Measurements from ENCODE around the gene DDX4. TPM values are rescaled to one million over a fixed set of nuclear protein-coding genes. Genes with fewer than 3 reads are reported as not detected.
A peak's percentile ranks its signal among the peaks of the same experiment; 100 is the strongest.

Gene DDX4
- total RNA-seq, 1 experiment from 2014 or later: not detected

DNA sequence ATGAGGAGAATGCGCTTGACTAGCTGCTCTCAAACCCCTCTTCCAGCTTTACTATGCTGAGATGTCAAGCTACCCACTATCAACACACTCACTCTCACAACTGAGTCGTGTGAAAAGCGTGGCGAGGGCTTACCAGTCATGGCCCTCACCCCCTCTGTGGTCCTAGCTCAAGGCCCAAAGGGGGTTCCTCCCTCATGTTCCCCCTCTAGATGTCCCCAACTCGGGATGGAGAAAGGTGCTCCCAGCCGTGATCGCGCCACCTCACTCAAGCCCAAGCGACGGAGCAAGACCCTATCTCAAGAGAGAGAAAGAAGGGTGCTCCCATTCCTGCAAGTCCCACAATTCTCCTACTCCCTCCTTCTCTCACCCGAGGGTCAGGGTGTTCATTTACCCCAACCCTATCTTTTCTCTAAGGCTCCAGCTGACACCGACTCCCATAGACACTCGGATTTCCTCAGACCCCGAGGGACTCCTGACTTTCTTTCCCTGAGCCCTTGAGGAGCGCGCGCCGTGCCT lies 26.3 kb upstream of the DDX4 start:
- Histone ChIP-seq H3K27ac (ENCODE audit: low read length) (no peak overlapping the region), H3K4me3 (ENCODE audit: low read length) (peak overlapping the region; percentile 86), H3K4me1 (ENCODE audit: insufficient read depth, low read length) (peaks cover 23% of the 10 kb centered on the region), H2AFZ (ENCODE audit: low read length) (peak overlapping the region; percentile 87), H3K9me3 (ENCODE audit: low read length) (no peaks in the 10 kb centered on the region), H3K9ac (ENCODE audit: low read length) (peak overlapping the region; percentile 77), H4K20me1 (ENCODE audit: low read length) (no peaks in the 10 kb centered on the region), H3K27me3 (ENCODE audit: low read length) (no peaks in the 10 kb centered on the region), H3K4me2 (ENCODE audit: low read length) (peak overlapping the region; percentile 91), H3K79me2 (ENCODE audit: low read length) (peaks cover 9% of the 10 kb centered on the region; the same call in 1 of the 2 replicates), H3K36me3 (ENCODE audit: low read depth, low read length) (no peaks in the 10 kb centered on the region), H3K9me2 (replicated peaks; ENCODE audit: low read length) (no peaks in the 10 kb centered on the region), H3F3A (ENCODE audit: low read length, unreplicated experiment) (no peaks in the 10 kb centered on the region)
- POLR2A ChIA-PET (ENCODE audit: unreplicated experiment): no interaction called here
- ATAC-seq (no peak), DNase-seq (no peak)
- CTCF ChIA-PET: no interaction called here
- intact Hi-C loops (cut with micrococcal nuclease): loop anchor here (5.0 kb wide), 1 partner anchor 211 kb away; no protein-coding TSS in a partner anchor
- TSS peak; percentile 64 for BruUV-seq (replicated peaks)
- TF ChIP-seq, protein P1, sequence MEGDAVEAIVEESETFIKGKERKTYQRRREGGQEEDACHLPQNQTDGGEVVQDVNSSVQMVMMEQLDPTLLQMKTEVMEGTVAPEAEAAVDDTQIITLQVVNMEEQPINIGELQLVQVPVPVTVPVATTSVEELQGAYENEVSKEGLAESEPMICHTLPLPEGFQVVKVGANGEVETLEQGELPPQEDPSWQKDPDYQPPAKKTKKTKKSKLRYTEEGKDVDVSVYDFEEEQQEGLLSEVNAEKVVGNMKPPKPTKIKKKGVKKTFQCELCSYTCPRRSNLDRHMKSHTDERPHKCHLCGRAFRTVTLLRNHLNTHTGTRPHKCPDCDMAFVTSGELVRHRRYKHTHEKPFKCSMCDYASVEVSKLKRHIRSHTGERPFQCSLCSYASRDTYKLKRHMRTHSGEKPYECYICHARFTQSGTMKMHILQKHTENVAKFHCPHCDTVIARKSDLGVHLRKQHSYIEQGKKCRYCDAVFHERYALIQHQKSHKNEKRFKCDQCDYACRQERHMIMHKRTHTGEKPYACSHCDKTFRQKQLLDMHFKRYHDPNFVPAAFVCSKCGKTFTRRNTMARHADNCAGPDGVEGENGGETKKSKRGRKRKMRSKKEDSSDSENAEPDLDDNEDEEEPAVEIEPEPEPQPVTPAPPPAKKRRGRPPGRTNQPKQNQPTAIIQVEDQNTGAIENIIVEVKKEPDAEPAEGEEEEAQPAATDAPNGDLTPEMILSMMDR (conservative IDR thresholded peaks at IDR 0.05; ENCODE audit: low read depth, low read length): no peak
- TF ChIP-seq EZH2 (IDR thresholded peaks at IDR 0.05; ENCODE audit: low read length, unreplicated experiment) (no peak), EZH2phosphoT487 (IDR thresholded peaks at IDR 0.05; ENCODE audit: borderline replicate concordance, low read length) (no peak)

DNA sequence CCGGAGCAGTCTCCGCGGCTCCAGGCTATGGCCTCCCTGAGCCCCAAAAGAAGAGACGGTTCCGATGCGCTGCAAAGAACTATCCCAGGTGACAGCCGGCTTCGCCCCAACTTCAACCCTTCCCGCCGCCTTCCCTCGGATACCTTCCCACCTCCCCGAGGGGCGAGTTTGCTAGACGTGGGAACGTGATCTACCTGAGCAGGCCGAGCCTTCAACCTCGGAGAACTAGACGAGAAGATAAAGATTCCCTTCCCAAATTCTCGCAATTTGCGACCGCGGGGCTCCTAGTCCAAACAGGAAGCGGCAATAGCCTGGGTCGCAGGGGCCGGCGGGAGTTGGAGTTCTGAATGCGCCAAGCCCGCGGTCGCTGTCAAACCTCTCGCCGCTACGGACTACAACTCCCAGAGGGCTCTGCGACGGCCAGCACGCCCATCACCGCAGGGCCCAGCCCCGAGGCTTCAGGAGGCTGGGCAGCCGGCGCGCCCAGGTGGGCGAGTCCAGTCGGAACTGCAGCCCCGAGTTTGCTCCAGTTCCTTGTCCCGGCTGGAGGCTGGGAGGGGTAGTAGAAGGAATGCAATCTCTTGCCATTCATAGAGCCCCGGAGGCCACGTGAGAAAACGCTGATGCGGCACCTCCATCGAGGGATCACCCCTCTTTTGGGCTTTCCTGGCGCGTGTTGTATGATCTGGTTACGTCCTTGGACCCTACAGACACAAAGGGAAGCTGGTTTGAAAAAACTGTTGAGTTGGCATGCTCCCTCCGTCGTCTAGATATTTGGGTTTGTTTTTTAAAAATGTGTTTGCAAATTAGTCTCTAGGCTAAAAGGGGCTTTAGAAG lies 25.6 kb upstream of the DDX4 start, which contains the start of gene SLC38A9:
TSS of gene SLC38A9 (minus strand) at position 302 of the 837 bp plus-strand sequence. CDS start 14,366 bp downstream, outside the sequence.
- DNase-seq: peak; percentile 85
- ChIA-PET POLR2A (ENCODE audit: unreplicated experiment) (no interaction called here), CTCF (no interaction called here)
- no peak within 1 kb of the TSS for H3K27ac ChIP-seq (ENCODE audit: low read length)
- H3K79me2 ChIP-seq (ENCODE audit: low read length): peaks cover 9% of the 10 kb centered on the region; the same call in 1 of the 2 replicates
- peak within 1 kb of the TSS; percentile 77 for H3K9ac ChIP-seq (ENCODE audit: low read length)
- TSS peak; percentile 93 for BruUV-seq (replicated peaks)
- peak within 1 kb of the TSS; percentile 86 for H3K4me3 ChIP-seq (ENCODE audit: low read length)
- TF ChIP-seq, protein P1 (conservative IDR thresholded peaks at IDR 0.05; ENCODE audit: low read depth, low read length): no peak
- TF ChIP-seq EZH2 (IDR thresholded peaks at IDR 0.05; ENCODE audit: low read length, unreplicated experiment) (no peak), EZH2phosphoT487 (IDR thresholded peaks at IDR 0.05; ENCODE audit: borderline replicate concordance, low read length) (no peak)
- peak within 1 kb of the TSS; percentile 91 for H3K4me2 ChIP-seq (ENCODE audit: low read length)
- H3K4me1 ChIP-seq (ENCODE audit: insufficient read depth, low read length): peaks cover 23% of the 10 kb centered on the region
- no peaks in the 10 kb centered on the region for H3K9me3 ChIP-seq (ENCODE audit: low read length)
- intact Hi-C loops (cut with micrococcal nuclease): loop anchor here (5.0 kb wide), 1 partner anchor 210 kb away; no protein-coding TSS in a partner anchor
- no peaks in the 10 kb centered on the region for H3F3A ChIP-seq (ENCODE audit: low read length, unreplicated experiment)
- no peaks in the 10 kb centered on the region for H3K9me2 ChIP-seq (replicated peaks; ENCODE audit: low read length)
- H4K20me1 ChIP-seq (ENCODE audit: low read length): no peaks in the 10 kb centered on the region
- ATAC-seq: peak; percentile 98
- no peaks in the 10 kb centered on the region for H3K36me3 ChIP-seq (ENCODE audit: low read depth, low read length)
- H3K27me3 ChIP-seq (ENCODE audit: low read length): no peaks in the 10 kb centered on the region
- H2AFZ ChIP-seq (ENCODE audit: low read length): peak within 1 kb of the TSS; percentile 87

Measured in PC-3 (cell line).